ENCODE data around the gene GRIP2.

GRCh38 chr3:14448063-14448462 lies 92.1 kb downstream of the GRIP2 start:
- TF ChIP-seq, protein P1, sequence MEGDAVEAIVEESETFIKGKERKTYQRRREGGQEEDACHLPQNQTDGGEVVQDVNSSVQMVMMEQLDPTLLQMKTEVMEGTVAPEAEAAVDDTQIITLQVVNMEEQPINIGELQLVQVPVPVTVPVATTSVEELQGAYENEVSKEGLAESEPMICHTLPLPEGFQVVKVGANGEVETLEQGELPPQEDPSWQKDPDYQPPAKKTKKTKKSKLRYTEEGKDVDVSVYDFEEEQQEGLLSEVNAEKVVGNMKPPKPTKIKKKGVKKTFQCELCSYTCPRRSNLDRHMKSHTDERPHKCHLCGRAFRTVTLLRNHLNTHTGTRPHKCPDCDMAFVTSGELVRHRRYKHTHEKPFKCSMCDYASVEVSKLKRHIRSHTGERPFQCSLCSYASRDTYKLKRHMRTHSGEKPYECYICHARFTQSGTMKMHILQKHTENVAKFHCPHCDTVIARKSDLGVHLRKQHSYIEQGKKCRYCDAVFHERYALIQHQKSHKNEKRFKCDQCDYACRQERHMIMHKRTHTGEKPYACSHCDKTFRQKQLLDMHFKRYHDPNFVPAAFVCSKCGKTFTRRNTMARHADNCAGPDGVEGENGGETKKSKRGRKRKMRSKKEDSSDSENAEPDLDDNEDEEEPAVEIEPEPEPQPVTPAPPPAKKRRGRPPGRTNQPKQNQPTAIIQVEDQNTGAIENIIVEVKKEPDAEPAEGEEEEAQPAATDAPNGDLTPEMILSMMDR (IDR thresholded peaks at IDR 0.05) = no peak
- TF ChIP-seq POLR2A (IDR thresholded peaks at IDR 0.05) = no peak
